HepG2 (cell line): ENCODE results near the gene TGM2. TPM values are rescaled to one million over a fixed set of nuclear protein-coding genes. Genes with fewer than 3 reads are reported as not detected.

Source experiments
- ATAC-seq: fragments of 200-7000 bp; cut with Tn5 transposase; 3 replicates; pipeline ENCODE4 v1.9.1; 2020; ENCODE audit warnings: mild to moderate bottlenecking, moderate library complexity
- BruUV-seq: library from RNA; stranded (reverse); fragments of 400-500 nt; replicated peaks from 2 replicates; lab custom pipeline; 2021; lab: Mats Ljungman, UMichigan
- CTCF ChIA-PET: fragments of 300-600 bp; formaldehyde crosslinking; extraction: SDS; loops from one replicate; lab custom pipeline; 2021; ENCODE audit warnings: low total read pairs, inconsistent platforms, low intra/inter-chr PET ratio; lab: Yijun Ruan, JAX
- POLR2A ChIA-PET: fragments of 350-600 bp; sonication (Branson Sonifier 250); formaldehyde crosslinking; loops from one replicate; lab custom pipeline; 2020; ENCODE audit warnings: antibody characterized with exemption, inconsistent platforms; lab: Yijun Ruan, JAX
- DNase-seq: peaks from one replicate; pipeline ENCODE4 v3.0.0-alpha.2; 2015; ENCODE audit warnings: low spot score
- FAIRE-seq: peaks from 3 replicates; lab custom pipeline; 2011; peaks lifted over from hg19 to GRCh38; lab: Jason Lieb, UNC
- H2AFZ ChIP-seq: one replicate; pipeline ENCODE4 v1.6.1; 2011; ENCODE audit warnings: low read length, inconsistent platforms
- H3K27ac ChIP-seq: fragments of 300-600 bp; 3 replicates; pipeline ENCODE4 v1.8.0; 2011; ENCODE audit warnings: mixed run types, mild to moderate bottlenecking, mixed read lengths, low read length, inconsistent platforms; ENCODE audit not compliant: insufficient read depth; ENCODE audit errors: extremely low read length
- H3K27me3 ChIP-seq, 2 experiments: fragments of 200-600 bp in 1 of 2; 2 replicates in 1 of 2; 3 replicates in 1 of 2; pipeline versions ENCODE4 v1.6.0 to v1.8.0; 2011; ENCODE audit warnings: low read length in 2 of 2, mild to moderate bottlenecking in 2 of 2, moderate library complexity in 2 of 2, inconsistent platforms in 1 of 2; ENCODE audit not compliant: insufficient read depth in 2 of 2, control insufficient read depth in 1 of 2
- H3K36me3 ChIP-seq, 2 experiments: fragments of 200-600 bp in 1 of 2; replicated peaks in 1 of 2; 2 replicates in 1 of 2; 3 replicates in 1 of 2; pipeline versions ENCODE4 v1.5.1 to v1.8.0; 2011; ENCODE audit warnings: low read length in 2 of 2, inconsistent platforms in 1 of 2; ENCODE audit not compliant: insufficient read depth in 2 of 2, control insufficient read depth in 1 of 2
- H3K4me1 ChIP-seq: 2 replicates; pipeline ENCODE4 v1.5.1; 2012; ENCODE audit warnings: low read length, inconsistent platforms; ENCODE audit not compliant: insufficient read depth
- H3K4me2 ChIP-seq: 2 replicates; pipeline ENCODE4 v1.6.0; 2011; ENCODE audit warnings: low read depth, low read length, inconsistent platforms
- H3K4me3 ChIP-seq, 3 experiments: fragments of 200-600 bp in 1 of 3; sonication (generic), shearing (Covaris generic) in 1 of 3; replicated peaks in 1 of 3; 2 replicates each; pipeline ENCODE4 v1.5.1; 2011 to 2016; ENCODE audit warnings: low read length in 3 of 3, inconsistent platforms in 2 of 3, low read depth in 2 of 3, mild to moderate bottlenecking in 2 of 3, control low read depth in 1 of 3, mixed read lengths in 1 of 3; ENCODE audit not compliant: insufficient read depth in 1 of 3
- H3K79me2 ChIP-seq: one replicate; pipeline ENCODE4 v1.6.1; 2011; ENCODE audit warnings: low read length, inconsistent platforms; ENCODE audit not compliant: insufficient read depth
- H3K9ac ChIP-seq: 2 replicates; pipeline ENCODE4 v1.6.0; 2011; ENCODE audit warnings: mild to moderate bottlenecking, low read depth, low read length, inconsistent platforms; ENCODE audit not compliant: insufficient read depth
- H3K9me3 ChIP-seq: 2 replicates; pipeline ENCODE4 v1.5.1; 2012; ENCODE audit warnings: mild to moderate bottlenecking, low read length
- H4K20me1 ChIP-seq: 2 replicates; pipeline ENCODE4 v1.6.0; 2011; ENCODE audit warnings: inconsistent platforms, mild to moderate bottlenecking, low read length, moderate library complexity; ENCODE audit not compliant: insufficient read depth
- CEBPG ChIP-seq: IDR thresholded peaks from 2 replicates; pipeline ENCODE4 v1.6.1; 2016
- CREM ChIP-seq, 2 experiments: sonication (generic) in 1 of 2; formaldehyde crosslinking in 1 of 2; IDR thresholded peaks; 2 replicates each; pipeline versions ENCODE4 v1.4.0 to v1.6.1; 2016 to 2020; ENCODE audit warnings: antibody characterized with exemption in 1 of 2, mild to moderate bottlenecking in 1 of 2, missing genetic modification reagents in 1 of 2
- CTCF ChIP-seq: sonication (generic); formaldehyde crosslinking; IDR thresholded peaks from 2 replicates; pipeline ENCODE4 v1.5.0; 2020; ENCODE audit warnings: mild to moderate bottlenecking, missing genetic modification reagents, moderate library complexity
- ETV5 ChIP-seq: IDR thresholded peaks from 2 replicates; pipeline ENCODE4 v1.6.1; 2018; ENCODE audit warnings: missing biosample characterization, missing genetic modification reagents, inconsistent platforms, borderline replicate concordance
- HMGXB3 ChIP-seq: sonication (generic); formaldehyde crosslinking; IDR thresholded peaks from 2 replicates; pipeline ENCODE4 v1.4.0; 2020; ENCODE audit warnings: missing genetic modification reagents, borderline replicate concordance
- KLF15 ChIP-seq: sonication (generic); formaldehyde crosslinking; IDR thresholded peaks from 2 replicates; pipeline ENCODE4 v1.8.1; 2023; ENCODE audit warnings: borderline replicate concordance, mild to moderate bottlenecking, inconsistent platforms, missing genetic modification reagents, mixed read lengths
- PAWR ChIP-seq: sonication (generic); formaldehyde crosslinking; IDR thresholded peaks from 2 replicates; pipeline ENCODE4 v1.4.0; 2020; ENCODE audit warnings: missing genetic modification reagents, mild to moderate bottlenecking, borderline replicate concordance
- PHF21A ChIP-seq: sonication (generic); formaldehyde crosslinking; IDR thresholded peaks from 2 replicates; pipeline ENCODE4 v1.5.0; 2020; ENCODE audit warnings: mild to moderate bottlenecking, missing genetic modification reagents
- TOPORS ChIP-seq: sonication (generic); formaldehyde crosslinking; IDR thresholded peaks from 2 replicates; pipeline ENCODE4 v1.8.0; 2023; ENCODE audit warnings: mild to moderate bottlenecking, missing genetic modification reagents
- ZBTB1 ChIP-seq: sonication (generic); formaldehyde crosslinking; IDR thresholded peaks from 2 replicates; pipeline ENCODE4 v1.4.0; 2020; ENCODE audit warnings: missing genetic modification reagents, borderline replicate concordance
- ZNF350 ChIP-seq: sonication (generic); formaldehyde crosslinking; IDR thresholded peaks from 2 replicates; pipeline ENCODE4 v1.4.0; 2020; ENCODE audit warnings: mild to moderate bottlenecking, low read depth, missing genetic modification reagents, borderline replicate concordance
- WGBS: methylation state at CpG from one replicate; pipeline ENCODE4 v1.1.6; 2017; ENCODE audit warnings: low lambda C conversion rate; 5-methylcytosine and 5-hydroxymethylcytosine counted together
- in situ Hi-C: cut with HindIII; loops from 2 replicates; pipeline ENCODE4 v1.10.0; 2017; ENCODE audit warnings: low pct_unique_long_range_greater_than_20kb; ENCODE audit not compliant: extremely low pct_ligation_motif_present
- intact Hi-C: fragments of 100-400 bp; cut with micrococcal nuclease; formaldehyde crosslinking; loops from one replicate; pipeline ENCODE4 v1.10.0; 2022; ENCODE audit not compliant: unreplicated experiment
- polyA plus RNA-seq, 8 experiments: library from polyadenylated mRNA; depleted of rRNA in 3 of 8; stranded (reverse) in 7 of 8; unstranded in 1 of 8; fragments of >200 nt; fragmentation: Illumina TruSeq in 4 of 8; extraction: Trizol in 4 of 8; gene quantifications; 2 replicates each; pipeline versions ENCODE4 v1.2.1 to v1.2.3, GENCODE V29; 2011 to 2016; ENCODE audit warnings: low read depth in 4 of 8, missing spikeins in 1 of 8, mixed read lengths in 1 of 8; ENCODE audit not compliant: insufficient read depth in 1 of 8
- total RNA-seq, 5 experiments: library from RNA; depleted of rRNA; stranded (reverse); fragments of >200 nt; fragmentation: Illumina TruSeq; extraction: Trizol; gene quantifications; 2 replicates each; pipeline ENCODE4 v1.2.3, GENCODE V29; 2016; ENCODE audit warnings: low read depth in 1 of 5
- TF ChIP-seq, protein P1 (sequence below): sonication (generic); formaldehyde crosslinking; conservative IDR thresholded peaks from 2 replicates; pipeline ENCODE4 v1.8.1; 2023; ENCODE audit warnings: missing genetic modification reagents

The TGM2 gene
- total and polyA plus RNA-seq, 2 of the 13 experiments (the other 11 are each of a cell fraction or from before 2014, with no cell fraction given), result 4.2 to 46.4 TPM

DNA sequence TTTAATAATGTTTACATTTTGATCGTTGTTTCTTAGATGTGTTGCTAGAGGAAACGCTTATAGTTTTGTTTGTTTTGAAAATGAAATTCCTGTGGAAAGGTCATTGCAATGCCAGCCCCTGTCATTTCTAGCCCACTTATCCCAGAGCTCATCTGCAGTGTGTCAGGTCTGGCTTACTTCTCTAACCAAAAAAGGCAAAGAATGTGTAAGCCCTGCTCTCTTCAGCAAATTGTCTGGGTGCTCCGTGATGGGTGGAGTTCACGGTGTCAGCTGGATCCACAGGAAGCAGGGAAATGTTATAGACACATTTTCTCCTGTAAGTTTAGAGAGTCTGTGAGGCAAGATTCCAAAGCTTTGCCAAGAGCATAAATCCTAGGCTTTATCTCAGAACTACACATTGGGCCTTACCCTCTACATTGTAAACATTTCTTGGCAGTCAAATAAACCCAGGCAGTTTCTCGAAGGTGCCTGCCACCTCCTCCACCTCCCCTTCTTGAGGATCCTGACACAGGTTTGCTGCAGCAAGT, 80.6 kb downstream of the TGM2 start (continued):
- TF ChIP-seq HMGXB3 (CRISPR knock-in tag) (no peak), PAWR (CRISPR knock-in tag) (no peak), KLF15 (CRISPR knock-in tag) (no peak)

DNA sequence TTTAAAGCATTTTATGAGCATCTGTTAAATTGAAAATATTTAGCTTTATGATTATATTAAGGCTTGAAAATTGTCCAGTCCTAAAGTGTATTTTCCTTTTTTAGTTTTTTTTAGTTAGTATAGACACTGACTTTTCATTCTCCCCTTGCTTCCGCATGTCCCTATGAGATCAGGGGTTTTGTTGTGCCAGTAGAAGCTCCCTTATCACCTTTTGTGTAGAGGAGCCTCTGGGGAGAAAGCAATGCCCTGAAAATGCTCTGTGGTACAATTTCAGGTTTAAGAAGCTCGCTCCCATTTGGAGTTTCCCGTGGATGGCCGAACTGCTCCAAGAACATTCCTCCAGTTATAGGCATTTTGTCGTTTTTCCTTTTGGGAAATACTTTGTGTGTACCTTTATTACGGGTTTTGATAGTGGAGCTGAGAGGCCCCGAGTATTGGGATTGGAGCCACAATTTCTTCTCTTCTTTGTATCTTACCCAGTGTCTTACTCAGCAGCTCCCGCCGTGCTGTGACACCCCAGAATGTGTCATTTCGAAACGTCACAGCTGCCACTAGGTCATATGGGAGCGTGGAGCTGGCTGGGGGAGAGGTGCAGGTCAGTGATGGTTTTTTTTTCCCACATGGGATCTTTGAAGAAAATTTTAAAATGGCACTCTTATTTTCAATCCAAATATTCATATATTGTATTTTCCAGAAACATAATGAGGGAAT, 81.6 kb downstream of the TGM2 start:
- WGBS, result 95% methylated on average over 12 of the region's 12 CpGs
- ChIA-PET POLR2A (interaction anchor here (1.1 to 2.8 kb wide), 9 partner anchors 10 to 352 kb away, joined by 3 to 23 read pairs (median 6); partner anchors contain the start of genes RPRD1B, SNHG17, TGM2 and TTI1), CTCF (no interaction called here)
- no peaks in the 10 kb centered on the region for H4K20me1 ChIP-seq
- H3K4me3 ChIP-seq, result no peak overlapping the region
- H3K4me2 ChIP-seq, result 0 out of 2 replicates have a peak overlapping the region, but pooled peaks have one; percentile 6
- peaks cover 45% of the 10 kb centered on the region for H3K79me2 ChIP-seq
- H3K9ac ChIP-seq, result no peak overlapping the region
- H2AFZ ChIP-seq, result no peak overlapping the region
- in situ Hi-C loops (no loop called here), intact Hi-C loops (no loop called here)
- no TSS peak for BruUV-seq
- no peaks in the 10 kb centered on the region for H3K27me3 ChIP-seq
- no peak for DNase-seq
- H3K9me3 ChIP-seq, result no peaks in the 10 kb centered on the region
- FAIRE-seq, result no peak
- peak overlapping the region; percentile 48 for H3K27ac ChIP-seq
- H3K4me1 ChIP-seq, result peaks cover 51% of the 10 kb centered on the region
- H3K36me3 ChIP-seq, result peaks cover 26 to 70% of the 10 kb centered on the region in 2 experiments
- 0 out of 3 replicates have a peak, but pooled peaks have one; percentile 14 for ATAC-seq
- TF ChIP-seq TOPORS (CRISPR knock-in tag) (no peak), CEBPG (CRISPR knock-in tag) (no peak), ETV5 (no peak), CTCF (CRISPR knock-in tag) (peak; percentile 20; the same call in 1 of the 2 replicates), PHF21A (CRISPR knock-in tag) (0 out of 2 replicates have a peak, but pooled peaks have one; percentile 1), ZNF350 (CRISPR knock-in tag) (0 out of 2 replicates have a peak, but pooled peaks have one; percentile 27), CREM (IDR thresholded peaks at IDR 0.05) (0 out of 2 replicates have a peak, but pooled peaks have one; percentile 9), CREM (CRISPR knock-in tag; IDR thresholded peaks at IDR 0.05) (no peak), ZBTB1 (CRISPR knock-in tag) (no peak)
- TF ChIP-seq, protein P1, sequence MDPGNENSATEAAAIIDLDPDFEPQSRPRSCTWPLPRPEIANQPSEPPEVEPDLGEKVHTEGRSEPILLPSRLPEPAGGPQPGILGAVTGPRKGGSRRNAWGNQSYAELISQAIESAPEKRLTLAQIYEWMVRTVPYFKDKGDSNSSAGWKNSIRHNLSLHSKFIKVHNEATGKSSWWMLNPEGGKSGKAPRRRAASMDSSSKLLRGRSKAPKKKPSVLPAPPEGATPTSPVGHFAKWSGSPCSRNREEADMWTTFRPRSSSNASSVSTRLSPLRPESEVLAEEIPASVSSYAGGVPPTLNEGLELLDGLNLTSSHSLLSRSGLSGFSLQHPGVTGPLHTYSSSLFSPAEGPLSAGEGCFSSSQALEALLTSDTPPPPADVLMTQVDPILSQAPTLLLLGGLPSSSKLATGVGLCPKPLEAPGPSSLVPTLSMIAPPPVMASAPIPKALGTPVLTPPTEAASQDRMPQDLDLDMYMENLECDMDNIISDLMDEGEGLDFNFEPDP (CRISPR knock-in tag), result 0 out of 2 replicates have a peak, but pooled peaks have one; percentile 35
